Fibroblast of villous mesenchyme (primary cell): ENCODE measurements around the gene CFAP69. TPM values are rescaled to one million over a fixed set of nuclear protein-coding genes. Genes with fewer than 3 reads are reported as not detected.

Source experiments
- DNase-seq: peaks from one replicate; pipeline ENCODE4 v3.0.0-alpha.2; 2010; ENCODE audit warnings: low read depth
- H3K4me3 ChIP-seq: 2 replicates; pipeline ENCODE4 v1.5.1; 2011; ENCODE audit warnings: low read depth, mild to moderate bottlenecking, low read length
- CTCF ChIP-seq: IDR thresholded peaks from 2 replicates; pipeline ENCODE4 v1.5.1; 2012; ENCODE audit warnings: low read depth, mild to moderate bottlenecking, low read length; ENCODE audit not compliant: insufficient read depth
- total RNA-seq: library from RNA; depleted of rRNA; stranded (reverse); fragments of >200 nt; gene quantifications from 2 replicates; pipeline ENCODE4 v1.2.3, GENCODE V29; 2012

The CFAP69 gene
- total RNA-seq, 1 donor = 2.6 TPM

GRCh38 chr7:90311175-90311574 is 66.2 kb downstream of the CFAP69 start:
- TF ChIP-seq CTCF = no peak
- no peak overlapping the region for H3K4me3 ChIP-seq
- DNase-seq = no peak

- peak; percentile 46 for TF ChIP-seq CTCF
- H3K4me3 ChIP-seq = no peak overlapping the region
- DNase-seq = peak; percentile 26
Measured at GRCh38 chr7:90312745-90313144, 67.8 kb downstream of the CFAP69 start.

GRCh38 chr7:90313907-90314306 is 68.9 kb downstream of the CFAP69 start:
- H3K4me3 ChIP-seq = no peak overlapping the region
- no peak for DNase-seq
- TF ChIP-seq CTCF = no peak

- no peak overlapping the region for H3K4me3 ChIP-seq
- no peak for DNase-seq
- TF ChIP-seq CTCF = no peak
Measured at GRCh38 chr7:90320014-90320413, 75.0 kb downstream of the CFAP69 start.

GRCh38 chr7:90320418-90320800 is 75.4 kb downstream of the CFAP69 start:
- no peak for TF ChIP-seq CTCF
- DNase-seq = no peak
- H3K4me3 ChIP-seq = no peak overlapping the region

- H3K4me3 ChIP-seq = peak within 1 kb of the TSS; percentile 21
- DNase-seq = peak; percentile 10
- no peak for TF ChIP-seq CTCF
Measured at GRCh38 chr7:90320801-90321494, 76.0 kb downstream of the CFAP69 start, which contains the start of gene FAM237B. Gene FAM237B (minus strand): TSS chr7:90321304. CDS start chr7:90319748, 1,556 bp downstream.

- DNase-seq = no peak
- no peak overlapping the region for H3K4me3 ChIP-seq
- no peak for TF ChIP-seq CTCF
Measured at GRCh38 chr7:90322837-90323236, 77.9 kb downstream of the CFAP69 start.
